Measurements from ENCODE around the gene PCDHB2.
A peak's percentile ranks its signal among the peaks of the same experiment; 100 is the strongest.

The PCDHB2 gene

GRCh38 chr5:141094481-141095262 is at the start of gene PCDHB2:
PCDHB2 (plus strand) TSS chr5:141094615; CDS start chr5:141094791, 176 bp downstream.
- in situ Hi-C loops (cut with HindIII; ENCODE audit: low sequenced_read_pairs): no loop called here
- TF ChIP-seq CTCF (IDR thresholded peaks at IDR 0.05; ENCODE audit: low read depth, low read length): no peak
- DNase-seq (ENCODE audit: low read depth, low spot score): peak; percentile 1
- H3K4me3 ChIP-seq (ENCODE audit: low read depth, low read length): peak within 1 kb of the TSS; percentile 12

- H3K4me3 ChIP-seq (ENCODE audit: low read depth, low read length): no peak within 1 kb of the TSS
- no peak for DNase-seq (ENCODE audit: low read depth, low spot score)
- in situ Hi-C loops (cut with HindIII; ENCODE audit: low sequenced_read_pairs): no loop called here
- no peak for TF ChIP-seq CTCF (IDR thresholded peaks at IDR 0.05; ENCODE audit: low read depth, low read length)
Observed at GRCh38 chr5:141050622-141051520, 43.5 kb upstream of the PCDHB2 start, which contains the start of gene PCDHB1. PCDHB1 (plus strand) TSS chr5:141051374; CDS start chr5:141051471, 97 bp downstream.

GRCh38 chr5:141051521-141051866 is 42.9 kb upstream of the PCDHB2 start:
- no peak for TF ChIP-seq CTCF (IDR thresholded peaks at IDR 0.05; ENCODE audit: low read depth, low read length)
- no peak for DNase-seq (ENCODE audit: low read depth, low spot score)
- in situ Hi-C loops (cut with HindIII; ENCODE audit: low sequenced_read_pairs): no loop called here
- H3K4me3 ChIP-seq (ENCODE audit: low read depth, low read length): no peak overlapping the region

- no peak for DNase-seq (ENCODE audit: low read depth, low spot score)
- TF ChIP-seq CTCF (IDR thresholded peaks at IDR 0.05; ENCODE audit: low read depth, low read length): no peak
- in situ Hi-C loops (cut with HindIII; ENCODE audit: low sequenced_read_pairs): no loop called here
- no peak overlapping the region for H3K4me3 ChIP-seq (ENCODE audit: low read depth, low read length)
Observed at GRCh38 chr5:141077826-141078225, 16.6 kb upstream of the PCDHB2 start.

- in situ Hi-C loops (cut with HindIII; ENCODE audit: low sequenced_read_pairs): no loop called here
- TF ChIP-seq CTCF (IDR thresholded peaks at IDR 0.05; ENCODE audit: low read depth, low read length): no peak
Observed at GRCh38 chr5:141082228-141082627, 12.2 kb upstream of the PCDHB2 start.

GRCh38 chr5:141084487-141084989 is 9.9 kb upstream of the PCDHB2 start:
- no peak overlapping the region for H3K4me3 ChIP-seq (ENCODE audit: low read depth, low read length)
- no peak for TF ChIP-seq CTCF (IDR thresholded peaks at IDR 0.05; ENCODE audit: low read depth, low read length)
- in situ Hi-C loops (cut with HindIII; ENCODE audit: low sequenced_read_pairs): no loop called here
- DNase-seq (ENCODE audit: low read depth, low spot score): peak; percentile 2

More at GRCh38 chr5:141082228-141082627, 12.2 kb upstream of the PCDHB2 start:
- no peak overlapping the region for H3K4me3 ChIP-seq (ENCODE audit: low read depth, low read length)
- DNase-seq (ENCODE audit: low read depth, low spot score): no peak

All from astrocyte of the spinal cord (primary cell).